ENCODE measurements around the gene TMEM63B.

DNA sequence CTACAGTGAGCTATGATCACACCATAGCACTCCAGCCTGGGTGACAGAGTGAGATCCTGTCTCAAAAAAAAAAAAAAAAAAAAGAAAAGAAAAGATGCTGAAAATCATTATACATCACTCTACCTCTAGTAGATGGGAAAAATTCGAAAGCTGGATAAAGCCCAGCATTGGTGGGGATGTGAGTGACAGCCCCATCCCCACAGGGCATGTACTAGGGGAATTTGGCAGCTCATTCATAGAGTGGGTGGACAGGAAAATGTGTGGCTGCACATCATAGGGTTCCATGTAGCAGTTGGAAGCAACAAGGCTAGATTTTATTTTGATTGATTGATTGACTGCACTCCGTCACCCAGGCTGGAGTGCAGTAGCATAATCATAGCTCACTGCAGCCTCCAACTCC is 42.1 kb upstream of the TMEM63B start:
- TF ChIP-seq, protein P1, sequence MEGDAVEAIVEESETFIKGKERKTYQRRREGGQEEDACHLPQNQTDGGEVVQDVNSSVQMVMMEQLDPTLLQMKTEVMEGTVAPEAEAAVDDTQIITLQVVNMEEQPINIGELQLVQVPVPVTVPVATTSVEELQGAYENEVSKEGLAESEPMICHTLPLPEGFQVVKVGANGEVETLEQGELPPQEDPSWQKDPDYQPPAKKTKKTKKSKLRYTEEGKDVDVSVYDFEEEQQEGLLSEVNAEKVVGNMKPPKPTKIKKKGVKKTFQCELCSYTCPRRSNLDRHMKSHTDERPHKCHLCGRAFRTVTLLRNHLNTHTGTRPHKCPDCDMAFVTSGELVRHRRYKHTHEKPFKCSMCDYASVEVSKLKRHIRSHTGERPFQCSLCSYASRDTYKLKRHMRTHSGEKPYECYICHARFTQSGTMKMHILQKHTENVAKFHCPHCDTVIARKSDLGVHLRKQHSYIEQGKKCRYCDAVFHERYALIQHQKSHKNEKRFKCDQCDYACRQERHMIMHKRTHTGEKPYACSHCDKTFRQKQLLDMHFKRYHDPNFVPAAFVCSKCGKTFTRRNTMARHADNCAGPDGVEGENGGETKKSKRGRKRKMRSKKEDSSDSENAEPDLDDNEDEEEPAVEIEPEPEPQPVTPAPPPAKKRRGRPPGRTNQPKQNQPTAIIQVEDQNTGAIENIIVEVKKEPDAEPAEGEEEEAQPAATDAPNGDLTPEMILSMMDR (IDR thresholded peaks at IDR 0.05), result no peak
- TF ChIP-seq POLR2A (IDR thresholded peaks at IDR 0.05), result no peak

Data from lower leg skin (tissue), 3 donors.